Forelimb muscle (tissue), 1 donor: ENCODE data around the gene ERAL1. TPM values are rescaled to one million over a fixed set of nuclear protein-coding genes. Genes with fewer than 3 reads are reported as not detected.
"Not testable (repeated sequence)": the region's sequence is repeated elsewhere in the genome, so short reads cannot be mapped to it uniquely, and the experiment has no call there.

ENCODE experiments used
- DNase-seq: peaks from one replicate; pipeline ENCODE4 v3.0.0-alpha.2; 2013; ENCODE audit warnings: low read depth
- polyA plus RNA-seq: library from polyadenylated mRNA; unstranded; fragments of 120-200 nt; gene quantifications from one replicate; pipeline ENCODE4 v1.2.1, GENCODE V29; 2013; ENCODE audit not compliant: insufficient read length

Gene ERAL1
- polyA plus RNA-seq, 1 donor: 42.0 TPM

DNA sequence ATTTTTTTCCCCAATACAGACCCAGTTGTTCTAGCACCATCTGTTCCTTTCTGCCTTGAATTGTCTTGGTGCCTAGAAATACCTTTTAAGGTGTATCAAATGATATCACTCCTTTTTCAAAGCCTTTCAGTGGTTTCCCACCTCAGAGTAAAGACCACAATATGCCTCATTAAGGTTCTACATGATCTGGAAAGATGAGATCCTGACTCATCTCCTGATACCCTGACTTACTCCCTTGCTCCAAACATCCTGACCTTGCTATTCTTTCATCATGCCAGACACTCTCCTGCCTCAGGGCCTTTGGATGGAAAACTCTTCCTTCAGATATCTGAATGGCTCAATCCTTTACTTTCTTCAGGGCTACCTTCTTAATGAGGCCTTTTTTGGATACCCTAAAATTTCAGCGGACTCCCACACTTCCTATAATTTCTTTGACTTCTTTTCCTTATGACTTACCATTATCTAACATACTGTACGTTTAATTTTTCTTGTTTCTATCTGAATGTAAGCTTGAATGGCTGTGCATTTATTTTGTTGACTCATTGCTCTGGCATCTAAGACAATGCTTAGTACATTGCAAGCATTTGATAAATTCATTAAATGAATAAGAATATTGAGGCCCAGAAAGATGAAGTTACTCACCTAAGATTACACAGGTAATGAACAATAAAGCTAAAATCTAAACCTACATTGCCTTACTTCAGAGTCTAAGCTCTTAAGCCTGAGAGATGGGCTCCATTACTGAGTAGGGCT, 23.5 kb downstream of the ERAL1 start:
- no peak for DNase-seq

DNA sequence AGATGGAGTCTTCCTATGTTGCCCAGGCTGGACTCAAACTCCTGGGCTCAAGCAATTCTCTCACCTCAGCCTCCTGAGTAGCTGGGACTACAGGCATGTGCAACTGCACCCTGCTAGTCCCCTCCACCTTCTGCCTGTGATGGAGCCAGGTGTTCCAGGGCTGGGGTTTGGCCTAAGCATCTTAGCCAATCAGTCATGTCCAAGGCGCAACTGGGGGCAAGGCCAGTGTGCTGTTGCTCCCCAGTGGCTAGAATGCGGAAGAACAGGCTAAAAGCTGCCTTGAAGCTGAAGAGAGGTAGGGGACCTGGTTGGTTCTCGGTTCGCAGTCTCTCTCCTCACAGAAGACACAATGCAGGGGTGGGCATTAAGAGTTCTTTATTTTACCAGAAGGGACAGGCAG, 24.2 kb downstream of the ERAL1 start:
- DNase-seq: no peak

GRCh38 chr17:28879886-28880571, 25.2 kb downstream of the ERAL1 start:
- DNase-seq: no peak

- DNase-seq: no peak
These were observed 25.7 kb downstream of the ERAL1 start for GRCh38 chr17:28880572-28880945.

GRCh38 chr17:28881533-28882056, 26.8 kb downstream of the ERAL1 start:
- DNase-seq: no peak

GRCh38 chr17:28882154-28882895, 27.5 kb downstream of the ERAL1 start:
- DNase-seq: no peak

DNA sequence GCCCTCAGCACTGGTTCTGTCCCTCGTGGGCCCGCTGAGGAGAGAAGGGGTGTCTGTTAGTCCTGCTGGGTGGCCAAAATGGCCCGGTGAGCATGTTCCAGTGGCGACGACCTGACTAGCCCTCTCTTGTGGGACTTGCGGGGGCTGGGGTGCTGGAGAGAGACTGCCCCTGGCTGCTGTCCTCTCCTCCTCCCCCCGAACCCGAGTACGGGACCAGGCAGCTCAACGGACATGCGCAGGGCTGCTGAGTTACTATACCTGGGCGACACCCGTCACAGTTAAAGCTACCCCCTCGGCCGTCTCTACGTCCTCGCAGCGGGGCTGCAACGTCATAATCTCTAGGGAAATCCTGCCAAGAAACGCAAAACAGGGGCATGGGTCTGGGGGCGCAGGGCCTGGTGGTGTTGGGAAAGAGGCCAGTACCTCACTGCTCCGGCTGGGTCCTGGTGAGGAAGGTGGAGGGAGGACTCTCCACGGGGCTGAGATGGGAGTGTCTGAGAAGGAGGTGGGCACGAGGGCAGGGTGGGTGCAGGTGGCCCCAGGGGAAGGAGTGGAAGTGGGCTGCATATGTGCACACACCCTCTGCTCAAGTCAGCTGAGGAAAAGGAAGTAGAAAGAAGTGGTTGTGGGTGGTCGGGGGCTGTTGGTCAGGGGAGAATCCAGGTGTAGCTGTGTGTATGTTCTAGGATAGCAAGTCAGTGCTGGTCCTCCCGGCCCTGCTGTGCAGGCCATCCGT, 29.3 kb downstream of the ERAL1 start:
- no peak for DNase-seq

DNA sequence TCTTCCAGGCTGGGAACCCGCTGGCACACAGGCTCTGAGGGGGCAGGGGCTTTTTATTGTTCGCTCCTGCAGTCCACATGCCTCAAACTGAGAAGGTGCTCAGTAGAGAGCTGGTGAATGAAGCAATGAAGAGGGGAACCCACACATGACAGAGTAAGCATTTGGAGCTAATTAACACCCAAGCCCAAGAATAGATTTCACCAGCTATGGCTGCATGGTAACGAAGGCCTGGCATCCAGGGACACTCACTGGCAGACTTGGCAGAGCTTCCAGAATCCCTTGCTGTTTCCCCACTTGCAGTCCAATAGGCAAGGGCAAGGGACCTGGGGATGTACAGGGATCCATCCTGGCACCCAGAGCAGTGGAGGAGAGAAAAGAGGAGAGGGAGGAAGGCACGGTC, 30.5 kb downstream of the ERAL1 start:
- no peak for DNase-seq

DNA sequence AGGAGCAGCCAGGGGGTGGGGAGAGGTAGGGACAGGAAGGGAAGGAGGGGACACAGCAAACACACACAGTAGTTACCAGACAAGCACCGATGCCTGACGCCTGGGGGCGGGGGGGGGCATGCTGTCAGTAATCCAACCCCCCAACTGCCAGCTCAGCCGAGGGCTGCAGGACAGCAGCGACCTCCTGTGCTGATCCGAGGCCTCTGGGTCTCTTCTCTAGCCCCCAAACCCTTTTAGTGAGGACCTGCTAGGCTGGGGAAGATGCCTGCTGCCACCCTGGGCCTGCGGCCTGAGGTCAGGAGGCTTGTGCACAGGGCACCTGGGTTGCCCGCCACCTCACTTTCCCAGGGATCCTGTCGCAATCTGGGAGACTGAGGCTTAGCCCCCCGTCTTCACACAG, 31.1 kb downstream of the ERAL1 start:
- no peak for DNase-seq

- no peak for DNase-seq
These were observed 33.2 kb downstream of the ERAL1 start for GRCh38 chr17:28887871-28888471.

GRCh38 chr17:28888832-28889231, 34.0 kb downstream of the ERAL1 start:
- DNase-seq: no peak

GRCh38 chr17:28889996-28890395, 35.2 kb downstream of the ERAL1 start:
- no peak for DNase-seq

DNA sequence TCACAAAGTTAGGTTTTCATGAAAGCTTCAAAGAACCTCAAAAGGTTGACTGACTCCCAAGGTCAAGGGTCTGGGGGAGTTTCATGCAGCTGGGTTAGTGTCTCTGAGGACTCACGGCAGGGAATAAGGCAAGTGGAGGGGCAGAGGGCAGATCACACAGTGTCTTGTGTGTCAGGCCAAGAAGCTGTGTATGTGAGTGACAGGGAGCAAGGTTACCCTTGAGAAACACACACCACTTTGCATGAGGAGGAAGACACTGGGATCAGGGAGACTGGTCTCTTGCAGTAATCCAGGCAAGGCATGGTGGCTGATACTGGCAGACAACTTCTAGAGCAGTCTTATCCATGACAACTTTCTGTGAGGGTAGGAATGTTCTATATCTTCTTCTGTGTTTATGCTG, 36.4 kb downstream of the ERAL1 start:
- no peak for DNase-seq

GRCh38 chr17:28892024-28892423, 37.2 kb downstream of the ERAL1 start:
- DNase-seq: no peak

- DNase-seq: not testable (repeated sequence)
These were observed 38.7 kb downstream of the ERAL1 start for GRCh38 chr17:28893248-28894183.

DNA sequence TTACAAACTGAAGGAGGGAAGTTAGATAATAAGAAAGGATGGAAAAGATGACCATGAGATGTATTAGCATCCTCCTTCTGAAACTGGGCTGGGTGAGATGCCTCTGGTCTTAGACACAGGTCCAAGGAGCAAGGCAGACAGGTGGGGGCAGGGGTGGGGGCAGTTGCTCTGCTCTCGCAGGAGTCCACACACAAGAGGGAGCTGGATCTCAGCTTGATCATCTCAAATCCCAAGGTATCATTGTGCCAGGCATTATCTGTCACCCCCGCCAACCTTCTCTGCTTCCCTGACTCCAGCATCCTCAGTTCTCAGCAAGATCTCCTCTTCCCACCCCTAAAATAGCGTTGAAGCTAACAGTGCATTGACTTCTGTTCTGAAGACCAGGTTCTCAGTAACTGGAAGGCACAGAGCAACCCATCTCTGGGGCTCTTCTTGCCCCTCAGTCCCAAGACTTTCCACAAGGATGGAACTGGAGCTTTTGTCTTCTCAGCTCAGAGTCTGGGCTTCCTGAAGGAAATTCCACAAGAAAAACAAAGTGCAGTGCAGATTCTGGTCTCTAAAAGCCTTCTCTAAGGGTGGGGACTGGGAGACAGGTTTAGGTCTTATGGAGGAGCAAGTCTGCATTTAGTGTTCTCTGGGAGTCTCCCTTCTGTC, 41.1 kb downstream of the ERAL1 start:
- no peak for DNase-seq

- DNase-seq: no peak
These were observed 41.7 kb downstream of the ERAL1 start for GRCh38 chr17:28896491-28896883.

DNA sequence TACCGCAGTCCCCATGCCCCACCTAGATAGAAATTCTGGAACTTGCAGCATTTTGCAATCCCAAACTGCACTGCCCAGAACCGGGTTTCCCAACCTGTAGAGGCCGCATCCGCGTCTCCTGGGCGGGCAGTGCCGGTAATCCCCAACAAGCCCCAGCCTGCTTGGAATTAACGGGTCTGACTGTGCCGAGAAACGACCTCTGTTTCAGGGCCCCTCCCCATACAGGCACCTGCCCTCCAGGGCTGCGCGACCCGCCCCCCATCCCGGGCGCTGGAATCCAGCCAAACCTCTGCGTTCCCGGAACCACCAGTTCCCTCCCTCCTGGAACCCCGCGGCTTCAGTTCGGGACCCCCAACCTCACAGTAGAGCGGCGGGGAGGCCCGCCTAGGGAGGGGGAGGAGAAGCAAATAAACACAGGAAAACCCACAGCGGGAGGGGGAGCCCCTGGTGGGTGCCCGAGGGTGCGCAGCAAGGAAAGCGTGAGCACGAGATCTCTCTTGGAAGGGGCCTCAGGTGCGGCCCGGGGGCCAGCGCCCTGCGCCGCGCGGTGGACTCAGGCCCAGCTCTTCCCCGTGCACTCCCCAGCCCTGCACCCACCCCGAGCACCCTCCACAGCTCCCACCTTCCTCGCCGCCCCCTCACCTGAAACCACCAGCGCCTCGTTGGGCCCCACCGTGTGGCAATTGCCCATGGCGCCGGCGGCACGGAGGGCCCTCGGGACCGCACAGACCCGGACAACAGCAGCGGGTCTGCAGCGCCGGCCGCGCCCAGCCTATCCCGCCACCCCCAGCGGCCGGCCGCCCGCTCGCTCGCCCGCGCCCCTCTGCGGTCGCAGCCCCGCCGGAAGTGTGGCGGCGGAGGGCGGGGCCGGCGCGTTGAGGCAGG, 42.3 kb downstream of the ERAL1 start, which contains the start of gene FLOT2:
Gene FLOT2, minus strand, starts transcription at position 850 of the 885 bp plus-strand sequence. Its CDS starts 159 bp downstream, at position 691.
- no peak for DNase-seq
